PFSK-1 (cell line): ENCODE results near the gene ZNF2. TPM values are rescaled to one million over a fixed set of nuclear protein-coding genes. Genes with fewer than 3 reads are reported as not detected.

Experiments used
- FOXP2 ChIP-seq: optimal IDR thresholded peaks from 2 replicates; pipeline ENCODE3; 2011; ENCODE audit warnings: borderline replicate concordance, control low read depth, inconsistent platforms; ENCODE audit not compliant: insufficient read depth; ENCODE audit errors: extremely low read length, extremely low read depth
- POLR2AphosphoS5 ChIP-seq: IDR thresholded peaks from 2 replicates; pipeline ENCODE4 v1.6.1; 2012; ENCODE audit warnings: low read depth, mild to moderate bottlenecking, control low read depth, low read length, moderate library complexity
- SIN3A ChIP-seq: IDR thresholded peaks from 2 replicates; pipeline ENCODE4 v1.6.1; 2012; ENCODE audit warnings: mild to moderate bottlenecking, low read length, moderate library complexity, borderline replicate concordance; ENCODE audit not compliant: insufficient read depth
- TAF1 ChIP-seq: IDR thresholded peaks from 2 replicates; pipeline ENCODE4 v1.6.1; 2012; ENCODE audit warnings: low read length, control low read depth, borderline replicate concordance; ENCODE audit not compliant: insufficient read depth
- polyA plus RNA-seq: library from polyadenylated mRNA; unstranded; fragments of >200 nt; gene quantifications from one replicate; pipeline ENCODE4 v1.2.1, GENCODE V29; 2012; ENCODE audit warnings: low read depth, missing spikeins; ENCODE audit not compliant: insufficient read length
- TF ChIP-seq, protein P1 (sequence below), 2 experiments: IDR thresholded peaks; 2 replicates each; pipeline versions ENCODE4 v1.6.1 to v1.8.0; 2011 to 2012; ENCODE audit warnings: low read depth in 2 of 2, low read length in 2 of 2, control low read depth in 1 of 2, inconsistent platforms in 1 of 2, mild to moderate bottlenecking in 1 of 2, moderate library complexity in 1 of 2; ENCODE audit not compliant: insufficient read depth in 1 of 2

Gene ZNF2
- polyA plus RNA-seq = 3.3 TPM

DNA sequence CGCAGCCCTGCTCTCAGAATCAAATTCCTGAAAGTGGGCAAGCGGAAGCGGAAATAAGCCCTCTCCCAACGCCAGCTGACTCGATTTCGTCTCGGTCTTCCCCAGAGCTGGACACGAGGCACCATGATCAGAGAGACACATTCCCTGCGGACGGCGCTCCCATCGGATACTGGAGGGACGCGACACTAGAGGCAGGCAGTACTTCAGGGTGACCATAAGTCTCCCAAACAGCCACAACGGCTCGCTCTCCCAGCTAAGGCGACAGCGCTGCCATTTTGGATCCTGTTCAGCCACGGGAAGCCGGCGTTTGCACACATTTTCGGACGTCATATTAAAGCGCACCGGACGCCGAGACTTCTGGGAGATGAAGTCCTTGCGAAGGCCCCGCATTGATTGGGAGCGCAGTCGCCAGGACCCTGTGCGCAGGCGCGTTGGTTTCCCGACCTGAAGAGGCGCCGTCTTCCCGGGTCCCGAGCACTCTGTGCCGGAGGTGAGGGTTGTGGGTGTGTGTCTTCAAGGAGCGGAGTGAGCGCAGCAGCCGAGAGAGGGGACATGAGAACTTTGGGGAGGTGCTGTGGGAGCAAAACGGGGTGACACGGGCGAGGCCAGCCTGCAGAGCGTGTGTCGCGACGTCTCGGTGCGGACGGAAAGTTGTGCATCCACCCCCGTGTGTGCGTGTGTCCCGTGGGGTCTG is at the start of gene ZNF2:
Gene ZNF2, plus strand, starts transcription at position 439 of the 694 bp plus-strand sequence. CDS start 10,418 bp downstream, outside the sequence.
- TF ChIP-seq TAF1 (peak; percentile 87; the same call in 1 of the 2 replicates), SIN3A (no peak), FOXP2 (peak; percentile 12), POLR2AphosphoS5 (peak; percentile 92)
- TF ChIP-seq, protein P1, sequence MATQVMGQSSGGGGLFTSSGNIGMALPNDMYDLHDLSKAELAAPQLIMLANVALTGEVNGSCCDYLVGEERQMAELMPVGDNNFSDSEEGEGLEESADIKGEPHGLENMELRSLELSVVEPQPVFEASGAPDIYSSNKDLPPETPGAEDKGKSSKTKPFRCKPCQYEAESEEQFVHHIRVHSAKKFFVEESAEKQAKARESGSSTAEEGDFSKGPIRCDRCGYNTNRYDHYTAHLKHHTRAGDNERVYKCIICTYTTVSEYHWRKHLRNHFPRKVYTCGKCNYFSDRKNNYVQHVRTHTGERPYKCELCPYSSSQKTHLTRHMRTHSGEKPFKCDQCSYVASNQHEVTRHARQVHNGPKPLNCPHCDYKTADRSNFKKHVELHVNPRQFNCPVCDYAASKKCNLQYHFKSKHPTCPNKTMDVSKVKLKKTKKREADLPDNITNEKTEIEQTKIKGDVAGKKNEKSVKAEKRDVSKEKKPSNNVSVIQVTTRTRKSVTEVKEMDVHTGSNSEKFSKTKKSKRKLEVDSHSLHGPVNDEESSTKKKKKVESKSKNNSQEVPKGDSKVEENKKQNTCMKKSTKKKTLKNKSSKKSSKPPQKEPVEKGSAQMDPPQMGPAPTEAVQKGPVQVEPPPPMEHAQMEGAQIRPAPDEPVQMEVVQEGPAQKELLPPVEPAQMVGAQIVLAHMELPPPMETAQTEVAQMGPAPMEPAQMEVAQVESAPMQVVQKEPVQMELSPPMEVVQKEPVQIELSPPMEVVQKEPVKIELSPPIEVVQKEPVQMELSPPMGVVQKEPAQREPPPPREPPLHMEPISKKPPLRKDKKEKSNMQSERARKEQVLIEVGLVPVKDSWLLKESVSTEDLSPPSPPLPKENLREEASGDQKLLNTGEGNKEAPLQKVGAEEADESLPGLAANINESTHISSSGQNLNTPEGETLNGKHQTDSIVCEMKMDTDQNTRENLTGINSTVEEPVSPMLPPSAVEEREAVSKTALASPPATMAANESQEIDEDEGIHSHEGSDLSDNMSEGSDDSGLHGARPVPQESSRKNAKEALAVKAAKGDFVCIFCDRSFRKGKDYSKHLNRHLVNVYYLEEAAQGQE (IDR thresholded peaks at IDR 0.05; ENCODE audit: insufficient read depth in 1 of 2, low read depth in 2 of 2, low read length in 2 of 2) = 0 out of 4 replicates have a peak, but pooled peaks have one; percentile 8 to 15

DNA sequence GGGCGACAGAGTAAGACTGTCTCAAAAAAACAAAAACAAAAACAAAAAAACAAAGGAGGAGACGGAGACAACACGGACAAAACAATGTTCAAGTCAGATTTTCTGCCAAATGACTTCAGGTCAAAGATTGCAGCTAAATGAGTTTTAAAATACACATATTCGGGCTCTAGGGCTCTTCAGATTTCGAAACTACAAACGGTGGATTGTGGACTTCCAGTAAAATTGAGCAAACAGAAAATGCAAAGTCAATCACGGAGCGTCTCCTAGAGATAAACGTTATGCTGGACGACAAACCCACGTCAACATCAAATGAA is 44.6 kb upstream of the ZNF2 start:
- no peak for TF ChIP-seq SIN3A
- TF ChIP-seq POLR2AphosphoS5 = no peak
- TF ChIP-seq TAF1 = no peak
- no peak for TF ChIP-seq FOXP2
- TF ChIP-seq, protein P1 (IDR thresholded peaks at IDR 0.05; ENCODE audit: insufficient read depth in 1 of 2, low read depth in 2 of 2, low read length in 2 of 2) = no peak

DNA sequence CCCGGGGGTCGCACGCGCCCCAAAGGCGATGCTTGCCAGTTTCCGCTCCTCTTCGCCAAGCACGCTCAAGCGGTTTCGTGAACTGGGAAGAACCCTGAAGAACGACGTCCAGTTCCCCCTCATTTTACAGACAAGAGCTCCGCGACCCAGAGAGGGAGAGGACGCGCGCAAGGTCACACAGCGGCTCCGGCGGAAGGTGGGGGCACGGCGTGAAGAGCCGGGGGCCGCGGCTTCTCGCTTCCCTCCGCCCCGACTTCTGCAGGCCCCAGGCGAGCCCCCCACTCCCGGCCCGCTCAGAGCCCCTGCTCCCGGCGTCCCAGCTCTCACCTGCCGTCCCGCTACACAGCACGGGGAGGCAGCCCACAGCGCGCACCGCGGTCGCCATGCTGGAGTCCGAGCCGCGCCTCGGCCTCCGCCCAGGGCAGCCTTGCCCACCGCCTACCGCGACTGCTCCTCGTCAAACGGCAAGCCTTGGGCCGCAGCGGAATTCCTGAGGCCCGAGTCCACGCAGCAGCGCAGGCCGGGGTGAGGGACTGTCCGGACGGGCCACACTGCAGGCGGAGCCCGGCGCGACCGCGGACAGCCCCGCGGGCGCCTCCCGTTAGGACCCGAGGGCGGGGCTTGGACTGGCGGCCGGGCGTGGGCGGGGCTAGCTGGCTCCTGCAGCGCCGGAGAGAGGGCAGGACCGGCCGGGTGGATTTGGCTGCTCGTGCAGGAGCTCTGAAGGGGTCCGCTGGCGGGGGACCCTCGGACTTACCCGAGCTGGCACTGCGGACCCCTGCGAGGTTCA is 44.0 kb upstream of the ZNF2 start, which contains the start of gene MRPS5:
Gene MRPS5, minus strand, starts transcription at position 402 of the 790 bp plus-strand sequence. Its CDS starts 17 bp downstream, at position 385.
- TF ChIP-seq SIN3A = no peak
- TF ChIP-seq FOXP2 = peak; percentile 92
- peak; percentile 78 for TF ChIP-seq POLR2AphosphoS5
- TF ChIP-seq, protein P1 (IDR thresholded peaks at IDR 0.05; ENCODE audit: insufficient read depth in 1 of 2, low read depth in 2 of 2, low read length in 2 of 2) = 0 out of 4 replicates have a peak, but pooled peaks of 1 of the 2 experiments have one; percentile 6
- TF ChIP-seq TAF1 = peak; percentile 90

DNA sequence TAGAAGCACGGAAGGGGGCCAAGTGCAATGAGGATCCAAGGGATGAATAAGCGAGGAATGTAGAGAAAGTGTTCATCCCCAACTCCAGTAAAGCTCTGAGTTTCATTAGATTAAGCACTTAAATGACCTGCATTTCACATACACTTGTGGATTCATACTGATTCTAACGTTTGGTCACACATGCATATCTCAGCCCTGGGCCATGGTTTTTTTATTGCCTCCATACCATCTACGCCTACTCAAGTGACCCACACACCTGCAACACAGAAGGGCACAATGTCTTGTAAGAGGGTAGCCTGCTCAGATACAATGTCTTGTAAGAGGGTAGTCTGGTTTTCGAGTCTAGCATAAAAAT is 43.4 kb upstream of the ZNF2 start:
- TF ChIP-seq, protein P1 (IDR thresholded peaks at IDR 0.05; ENCODE audit: insufficient read depth in 1 of 2, low read depth in 2 of 2, low read length in 2 of 2) = no peak
- TF ChIP-seq POLR2AphosphoS5 = no peak
- TF ChIP-seq TAF1 = no peak
- no peak for TF ChIP-seq FOXP2
- no peak for TF ChIP-seq SIN3A
